Measurements from ENCODE around the gene LIPC. TPM values are rescaled to one million over a fixed set of nuclear protein-coding genes. Genes with fewer than 3 reads are reported as not detected.

The LIPC gene
- total and polyA plus RNA-seq, 7 donors = 0.01 TPM; not detected in 6

DNA sequence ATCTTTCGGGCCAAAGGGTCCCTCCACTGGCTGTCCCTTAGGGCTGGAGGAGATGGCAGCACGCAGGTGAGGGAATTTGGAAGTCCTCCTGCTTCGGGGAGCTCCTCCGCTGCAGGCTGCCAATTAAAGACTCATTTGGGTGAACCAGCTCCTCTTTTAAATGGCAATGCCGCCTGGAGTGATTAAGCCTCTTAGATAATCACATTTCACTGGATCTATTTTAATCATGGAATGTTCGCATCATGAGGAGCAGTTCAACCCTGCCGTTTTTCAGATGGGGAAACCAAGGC lies 117.9 kb downstream of the LIPC start:
- H3K27ac ChIP-seq = no peak overlapping the region
- WGBS, 3 donors = 43 to 60% (median 51%) methylated on average over 7 of the region's 7 CpGs
- peaks cover 35% of the 10 kb centered on the region for H3K4me1 ChIP-seq
- H3K36me3 ChIP-seq (ENCODE audit: insufficient read depth in 1 of 2, low read depth in 1 of 2) = no peaks in the 10 kb centered on the region
- no peak for ATAC-seq
- H3K9me3 ChIP-seq = no peaks in the 10 kb centered on the region
- intact Hi-C loops (cut with DNase I) = loop anchor here (2.0 to 10.0 kb wide), 4 partner anchors 217 to 325 kb away; no protein-coding TSS in a partner anchor
- peaks cover 0 to 4% (median 0%) of the 10 kb centered on the region in 3 donors for H3K27me3 ChIP-seq (ENCODE audit: insufficient read depth in 3 of 3, low read length in 2 of 3)
- no peak overlapping the region for H3K4me3 ChIP-seq
- DNase-seq = no peak
- TF ChIP-seq, protein P1, sequence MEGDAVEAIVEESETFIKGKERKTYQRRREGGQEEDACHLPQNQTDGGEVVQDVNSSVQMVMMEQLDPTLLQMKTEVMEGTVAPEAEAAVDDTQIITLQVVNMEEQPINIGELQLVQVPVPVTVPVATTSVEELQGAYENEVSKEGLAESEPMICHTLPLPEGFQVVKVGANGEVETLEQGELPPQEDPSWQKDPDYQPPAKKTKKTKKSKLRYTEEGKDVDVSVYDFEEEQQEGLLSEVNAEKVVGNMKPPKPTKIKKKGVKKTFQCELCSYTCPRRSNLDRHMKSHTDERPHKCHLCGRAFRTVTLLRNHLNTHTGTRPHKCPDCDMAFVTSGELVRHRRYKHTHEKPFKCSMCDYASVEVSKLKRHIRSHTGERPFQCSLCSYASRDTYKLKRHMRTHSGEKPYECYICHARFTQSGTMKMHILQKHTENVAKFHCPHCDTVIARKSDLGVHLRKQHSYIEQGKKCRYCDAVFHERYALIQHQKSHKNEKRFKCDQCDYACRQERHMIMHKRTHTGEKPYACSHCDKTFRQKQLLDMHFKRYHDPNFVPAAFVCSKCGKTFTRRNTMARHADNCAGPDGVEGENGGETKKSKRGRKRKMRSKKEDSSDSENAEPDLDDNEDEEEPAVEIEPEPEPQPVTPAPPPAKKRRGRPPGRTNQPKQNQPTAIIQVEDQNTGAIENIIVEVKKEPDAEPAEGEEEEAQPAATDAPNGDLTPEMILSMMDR (IDR thresholded peaks at IDR 0.05) = no peak

DNA sequence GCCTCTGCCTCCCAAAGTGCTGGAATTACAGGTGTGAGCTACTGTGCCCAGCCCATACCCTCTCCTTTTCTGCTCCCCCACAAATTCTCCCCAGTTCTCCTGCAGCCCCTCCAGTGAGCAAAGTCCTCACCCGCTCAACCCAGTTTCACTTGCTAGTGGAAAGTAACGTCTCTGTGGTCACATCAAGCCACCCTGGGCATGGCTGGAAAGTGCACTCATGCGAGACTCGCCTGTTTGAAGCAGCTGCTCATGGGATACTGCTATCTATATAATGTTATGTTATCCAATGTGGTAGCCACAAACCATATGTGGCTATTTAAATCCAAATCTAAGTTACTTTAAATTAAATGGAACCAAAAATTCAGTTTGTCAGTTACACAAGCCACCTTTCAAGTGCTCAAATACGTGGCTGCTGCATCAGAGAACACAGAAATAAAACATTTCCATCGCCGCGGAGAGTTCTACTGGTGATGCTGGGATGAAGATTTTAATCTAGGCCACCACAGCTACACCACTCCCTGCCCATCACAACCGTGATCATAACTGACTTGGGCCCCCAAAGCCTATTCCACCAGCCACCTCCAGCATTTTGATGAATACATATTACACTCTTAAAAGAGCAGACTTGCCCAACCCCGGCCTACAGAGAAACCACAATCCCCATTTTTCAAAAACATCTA lies 119.4 kb downstream of the LIPC start:
- no peaks in the 10 kb centered on the region for H3K36me3 ChIP-seq (ENCODE audit: insufficient read depth in 1 of 2, low read depth in 1 of 2)
- peaks cover 35% of the 10 kb centered on the region for H3K4me1 ChIP-seq
- peaks cover 0 to 4% (median 0%) of the 10 kb centered on the region in 3 donors for H3K27me3 ChIP-seq (ENCODE audit: insufficient read depth in 3 of 3, low read length in 2 of 3)
- no peak for ATAC-seq
- no peaks in the 10 kb centered on the region for H3K9me3 ChIP-seq
- TF ChIP-seq, protein P1 (IDR thresholded peaks at IDR 0.05) = no peak
- no peak overlapping the region for H3K4me3 ChIP-seq
- intact Hi-C loops (cut with DNase I) = no loop called here
- WGBS, 3 donors = 94 to 96% (median 95%) methylated on average over 10 of the region's 10 CpGs
- DNase-seq = no peak
- H3K27ac ChIP-seq = no peak overlapping the region

DNA sequence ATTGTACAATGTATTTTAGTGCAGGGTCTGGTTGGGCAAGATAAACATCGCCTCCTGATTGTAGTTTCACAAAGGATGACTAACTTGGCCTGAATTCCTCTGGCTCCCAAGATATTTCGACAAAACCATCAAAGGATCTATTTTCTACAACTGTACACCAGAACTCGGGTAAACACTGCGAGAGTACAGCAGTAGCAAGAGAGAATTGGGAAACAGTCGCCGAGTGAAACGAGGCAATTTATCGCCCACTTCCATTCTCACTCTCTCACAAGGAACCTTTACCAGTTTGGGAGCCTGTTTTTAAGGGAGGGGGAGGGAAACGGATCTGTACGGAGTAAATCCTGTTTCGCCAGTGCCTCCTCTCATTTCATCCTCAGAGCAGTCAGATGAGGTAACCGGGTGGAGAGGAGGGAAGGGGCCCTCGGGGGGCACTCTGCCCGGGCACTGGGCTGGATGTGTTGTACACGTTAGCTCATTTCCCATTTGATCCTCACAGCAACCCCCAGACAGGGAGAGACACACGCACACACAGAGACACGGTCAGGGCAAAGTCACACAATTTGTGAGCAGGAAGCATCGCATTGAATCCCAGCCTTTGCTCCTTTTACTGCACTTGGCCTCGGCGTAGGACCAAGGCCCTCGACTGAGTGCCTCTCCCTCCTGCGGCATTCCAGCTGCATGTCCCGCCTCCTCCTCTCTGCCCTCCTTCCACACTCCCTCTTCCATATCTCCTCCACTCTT lies 120.1 kb downstream of the LIPC start:
- DNase-seq (no peak), ATAC-seq (no peak)
- TF ChIP-seq, protein P1 (IDR thresholded peaks at IDR 0.05) = no peak
- intact Hi-C loops (cut with DNase I) = no loop called here
- H3K27ac ChIP-seq = no peak overlapping the region
- H3K36me3 ChIP-seq (ENCODE audit: insufficient read depth in 1 of 2, low read depth in 1 of 2) = no peaks in the 10 kb centered on the region
- WGBS, 3 donors = 61 to 79% (median 62%) methylated on average over 23 of the region's 23 CpGs
- H3K9me3 ChIP-seq = no peaks in the 10 kb centered on the region
- no peak overlapping the region for H3K4me3 ChIP-seq
- H3K4me1 ChIP-seq = peaks cover 30% of the 10 kb centered on the region
- H3K27me3 ChIP-seq (ENCODE audit: insufficient read depth in 3 of 3, low read length in 2 of 3) = peaks cover 0 to 4% (median 0%) of the 10 kb centered on the region in 3 donors

DNA sequence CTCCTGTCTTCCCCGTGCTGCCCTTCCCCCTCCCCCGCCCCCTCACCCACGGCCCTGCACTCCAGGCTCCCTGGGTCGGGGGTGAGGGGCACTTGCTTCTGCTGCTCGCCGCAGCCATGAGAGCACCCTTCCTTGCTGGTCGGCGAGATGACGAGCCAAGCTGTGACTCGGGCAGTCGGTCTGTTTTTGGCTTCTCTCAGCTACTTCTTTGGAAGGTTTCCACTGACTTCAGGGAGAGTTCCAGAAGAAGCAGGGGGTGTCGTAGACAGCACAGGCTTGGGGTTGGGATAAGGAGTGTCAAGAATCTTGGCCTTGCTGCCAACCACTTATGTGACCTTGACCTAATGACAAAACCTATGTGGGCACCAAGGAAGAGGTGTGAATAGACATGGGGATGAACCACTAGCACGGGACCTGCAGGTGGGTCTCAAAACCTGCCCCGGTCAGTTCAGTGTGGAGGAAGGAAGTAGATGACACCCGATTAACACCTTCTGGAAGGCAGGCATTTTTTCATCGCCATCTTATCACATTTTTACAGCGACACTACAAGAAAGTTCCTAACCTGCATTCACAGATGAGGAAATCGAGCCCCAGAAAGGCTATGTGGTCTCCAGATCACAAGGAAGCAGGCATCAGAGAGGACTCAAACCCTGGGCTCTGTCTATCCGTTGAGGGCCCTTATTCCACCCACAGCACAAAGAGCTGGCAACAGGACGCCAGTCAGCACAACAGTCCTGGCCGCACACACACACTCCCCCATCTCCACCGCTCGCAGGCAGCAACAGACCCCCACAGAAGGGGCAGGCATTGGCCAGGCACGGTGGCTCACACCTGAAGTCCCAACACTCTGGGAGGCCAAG lies 120.9 kb downstream of the LIPC start:
- peaks cover 24% of the 10 kb centered on the region for H3K4me1 ChIP-seq
- TF ChIP-seq, protein P1 (IDR thresholded peaks at IDR 0.05) = no peak
- WGBS, 3 donors = 82 to 85% (median 82%) methylated on average over 24 of the region's 24 CpGs
- intact Hi-C loops (cut with DNase I) = no loop called here
- H3K27me3 ChIP-seq (ENCODE audit: insufficient read depth in 3 of 3, low read length in 2 of 3) = peaks cover 0 to 4% (median 0%) of the 10 kb centered on the region in 3 donors
- no peak overlapping the region for H3K27ac ChIP-seq
- H3K36me3 ChIP-seq (ENCODE audit: insufficient read depth in 1 of 2, low read depth in 1 of 2) = no peaks in the 10 kb centered on the region
- DNase-seq (no peak), ATAC-seq (no peak)
- H3K4me3 ChIP-seq = no peak overlapping the region
- H3K9me3 ChIP-seq = no peaks in the 10 kb centered on the region
